Hepatocyte (in vitro differentiated cells): ENCODE measurements around the gene PCGF5.
A peak's percentile ranks its signal among the peaks of the same experiment; 100 is the strongest.

Source experiments
- EZH2 ChIP-seq: fragments of 200-600 bp; sonication (generic); IDR thresholded peaks from 2 replicates; pipeline ENCODE4 v1.6.1; 2016; ENCODE audit warnings: antibody characterized with exemption, mild to moderate bottlenecking, borderline replicate concordance
- EZH2phosphoT487 ChIP-seq: fragments of 200-600 bp; sonication (generic); IDR thresholded peaks from one replicate; pipeline ENCODE4 v1.6.1; 2018; ENCODE audit warnings: antibody characterized with exemption, mild to moderate bottlenecking, low read depth, moderate library complexity; ENCODE audit not compliant: unreplicated experiment, severe bottlenecking
- TF ChIP-seq, protein P1 (sequence below): fragments of 200-600 bp; sonication (generic); IDR thresholded peaks from 2 replicates; pipeline ENCODE4 v1.5.1; 2016; ENCODE audit warnings: antibody characterized with exemption, mild to moderate bottlenecking; ENCODE audit not compliant: poor library complexity

DNA sequence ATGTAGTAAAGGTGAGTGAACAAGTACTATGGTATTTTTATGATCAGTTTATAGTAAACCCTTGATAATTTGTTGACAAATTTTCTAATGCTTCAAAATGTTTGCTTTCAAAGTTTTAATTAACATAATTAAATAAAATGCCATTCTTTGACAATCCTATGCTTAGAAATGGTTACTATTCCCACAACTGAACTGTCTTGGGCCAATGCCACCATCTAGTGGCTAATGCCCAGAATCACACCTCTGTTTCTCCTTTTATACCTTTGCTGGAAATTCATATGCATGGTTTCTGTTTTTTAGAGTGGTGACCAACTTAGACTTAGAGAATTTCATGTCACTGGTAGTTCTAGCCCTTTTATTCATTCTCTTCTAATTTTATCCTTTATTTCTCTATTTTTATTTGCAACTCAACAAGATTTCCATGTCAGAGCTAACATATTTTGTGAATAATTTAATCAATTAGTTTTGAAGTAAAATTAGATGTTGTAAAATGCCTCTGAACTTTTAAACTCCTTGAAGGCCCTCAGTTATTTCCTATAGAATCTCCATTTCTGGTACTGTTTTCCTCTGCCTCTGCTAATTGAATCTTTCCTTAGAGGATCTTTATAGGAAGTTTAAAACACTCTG, 31.1 kb downstream of the PCGF5 start:
- TF ChIP-seq, protein P1, sequence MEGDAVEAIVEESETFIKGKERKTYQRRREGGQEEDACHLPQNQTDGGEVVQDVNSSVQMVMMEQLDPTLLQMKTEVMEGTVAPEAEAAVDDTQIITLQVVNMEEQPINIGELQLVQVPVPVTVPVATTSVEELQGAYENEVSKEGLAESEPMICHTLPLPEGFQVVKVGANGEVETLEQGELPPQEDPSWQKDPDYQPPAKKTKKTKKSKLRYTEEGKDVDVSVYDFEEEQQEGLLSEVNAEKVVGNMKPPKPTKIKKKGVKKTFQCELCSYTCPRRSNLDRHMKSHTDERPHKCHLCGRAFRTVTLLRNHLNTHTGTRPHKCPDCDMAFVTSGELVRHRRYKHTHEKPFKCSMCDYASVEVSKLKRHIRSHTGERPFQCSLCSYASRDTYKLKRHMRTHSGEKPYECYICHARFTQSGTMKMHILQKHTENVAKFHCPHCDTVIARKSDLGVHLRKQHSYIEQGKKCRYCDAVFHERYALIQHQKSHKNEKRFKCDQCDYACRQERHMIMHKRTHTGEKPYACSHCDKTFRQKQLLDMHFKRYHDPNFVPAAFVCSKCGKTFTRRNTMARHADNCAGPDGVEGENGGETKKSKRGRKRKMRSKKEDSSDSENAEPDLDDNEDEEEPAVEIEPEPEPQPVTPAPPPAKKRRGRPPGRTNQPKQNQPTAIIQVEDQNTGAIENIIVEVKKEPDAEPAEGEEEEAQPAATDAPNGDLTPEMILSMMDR, result peak; percentile 93
- TF ChIP-seq EZH2, result no peak
- no peak for TF ChIP-seq EZH2phosphoT487
